WTC11 (cell line): ENCODE data around the gene DIAPH1.

Experiments used
- AFF4 ChIP-seq: sonication (generic); formaldehyde crosslinking; IDR thresholded peaks from 2 replicates; pipeline ENCODE4 v1.8.1; 2023; ENCODE audit warnings: mild to moderate bottlenecking, missing genetic modification reagents, borderline replicate concordance
- CTCF ChIP-seq: fragments of 200-600 bp; IDR thresholded peaks from 2 replicates; pipeline ENCODE4 v1.8.0; 2022; ENCODE audit warnings: antibody characterized with exemption
- ELF4 ChIP-seq: sonication (generic); formaldehyde crosslinking; IDR thresholded peaks from 2 replicates; pipeline ENCODE4 v1.8.1; 2022; ENCODE audit warnings: low read depth, mild to moderate bottlenecking, moderate library complexity, missing genetic modification reagents
- TCF7 ChIP-seq: sonication (generic); formaldehyde crosslinking; IDR thresholded peaks from 2 replicates; pipeline ENCODE4 v1.8.0; 2022; ENCODE audit warnings: mild to moderate bottlenecking, low read depth, missing genetic modification reagents, moderate library complexity
- TEAD4 ChIP-seq: sonication (generic); formaldehyde crosslinking; IDR thresholded peaks from 2 replicates; pipeline ENCODE4 v1.8.0; 2022; ENCODE audit warnings: mild to moderate bottlenecking, missing genetic modification reagents
- ZNF281 ChIP-seq: sonication (generic); formaldehyde crosslinking; IDR thresholded peaks from 2 replicates; pipeline ENCODE4 v1.8.0; 2023; ENCODE audit warnings: mild to moderate bottlenecking, missing genetic modification reagents

- TF ChIP-seq TCF7 (CRISPR knock-in tag) (no peak), CTCF (no peak), TEAD4 (CRISPR knock-in tag) (no peak), AFF4 (CRISPR knock-in tag) (no peak), ZNF281 (no peak), ELF4 (CRISPR knock-in tag) (no peak)
These were observed 17.3 kb upstream of the DIAPH1 start for GRCh38 chr5:141636106-141636412.
